ENCODE measurements around the gene SLC22A2. TPM values are rescaled to one million over a fixed set of nuclear protein-coding genes. Genes with fewer than 3 reads are reported as not detected.

The SLC22A2 gene
- total and polyA plus RNA-seq, 2 of the 13 experiments (the other 11 are each of a cell fraction or from before 2014, with no cell fraction given) = not detected

DNA sequence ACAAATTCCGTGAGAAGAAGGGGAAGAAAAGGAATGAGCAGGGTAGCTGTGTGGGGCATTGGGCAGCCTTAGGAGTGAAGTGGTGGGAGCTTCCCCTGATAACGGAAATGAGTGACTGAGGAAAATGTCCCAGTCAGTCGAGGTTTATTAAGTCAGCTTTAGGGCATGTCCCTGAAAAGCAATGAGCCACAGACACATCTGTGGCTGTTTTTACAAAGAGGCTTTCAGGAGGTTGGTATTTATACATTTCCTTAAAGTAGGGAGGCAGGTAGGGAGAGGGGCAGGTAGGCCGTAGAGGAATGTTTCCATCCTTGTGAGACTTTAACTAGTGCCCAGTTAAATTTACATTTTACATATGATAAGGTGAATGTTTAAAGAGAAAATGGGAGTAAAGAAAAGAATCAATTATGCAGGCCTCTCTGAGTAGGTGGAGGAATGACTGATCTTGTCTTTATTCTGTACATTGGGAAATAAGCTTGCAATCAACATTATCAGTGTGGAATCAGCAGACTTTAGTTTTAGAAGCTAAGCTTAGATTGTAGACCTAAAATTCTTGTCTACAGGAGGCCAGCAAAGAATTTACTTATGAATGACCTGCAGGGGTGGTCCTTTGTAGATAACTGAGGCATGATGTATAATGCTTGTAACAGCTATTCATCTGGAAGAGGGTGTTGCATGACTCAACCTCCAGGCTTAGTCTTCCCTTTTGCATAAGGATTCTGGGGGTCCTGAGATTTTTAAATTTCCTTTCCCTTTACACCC lies 18.5 kb downstream of the SLC22A2 start:
- DNase-seq (ENCODE audit: low spot score) (no peak), ATAC-seq (no peak)
- CTCF ChIA-PET (ENCODE audit: low intra/inter-chr PET ratio, low total read pairs) = no interaction called here

More for the DNA sequence above, 18.5 kb downstream of the SLC22A2 start:
- POLR2A ChIA-PET = no interaction called here
- BruUV-seq (replicated peaks) = no TSS peak
- Histone ChIP-seq H3K27ac (ENCODE audit: extremely low read length, insufficient read depth, low read length) (no peak overlapping the region), H3K4me1 (ENCODE audit: insufficient read depth, low read length) (no peaks in the 10 kb centered on the region), H2AFZ (ENCODE audit: low read length) (no peak overlapping the region), H3K79me2 (ENCODE audit: insufficient read depth, low read length) (no peaks in the 10 kb centered on the region), H3K9ac (ENCODE audit: insufficient read depth, low read depth, low read length) (no peak overlapping the region), H3K36me3 (replicated peaks in 1 of 2; ENCODE audit: control insufficient read depth in 1 of 2, insufficient read depth in 2 of 2, low read length in 2 of 2) (no peaks in the 10 kb centered on the region), H3K9me3 (ENCODE audit: low read length) (peaks cover 8% of the 10 kb centered on the region), H3K27me3 (ENCODE audit: control insufficient read depth in 1 of 2, insufficient read depth in 2 of 2, low read length in 2 of 2) (no peaks in the 10 kb centered on the region), H4K20me1 (ENCODE audit: insufficient read depth, low read length) (no peaks in the 10 kb centered on the region), H3K4me2 (ENCODE audit: low read depth, low read length) (no peak overlapping the region), H3K4me3 (replicated peaks in 1 of 3; ENCODE audit: insufficient read depth in 1 of 3, low read depth in 2 of 3, low read length in 3 of 3) (no peak overlapping the region)
- intact Hi-C loops (cut with micrococcal nuclease; ENCODE audit: unreplicated experiment) (no loop called here), in situ Hi-C loops (cut with HindIII; ENCODE audit: extremely low pct_ligation_motif_present, low pct_unique_long_range_greater_than_20kb) (no loop called here)
- TF ChIP-seq KLF13 (CRISPR knock-in tag; IDR thresholded peaks at IDR 0.05) = no peak
- TF ChIP-seq, protein P1, sequence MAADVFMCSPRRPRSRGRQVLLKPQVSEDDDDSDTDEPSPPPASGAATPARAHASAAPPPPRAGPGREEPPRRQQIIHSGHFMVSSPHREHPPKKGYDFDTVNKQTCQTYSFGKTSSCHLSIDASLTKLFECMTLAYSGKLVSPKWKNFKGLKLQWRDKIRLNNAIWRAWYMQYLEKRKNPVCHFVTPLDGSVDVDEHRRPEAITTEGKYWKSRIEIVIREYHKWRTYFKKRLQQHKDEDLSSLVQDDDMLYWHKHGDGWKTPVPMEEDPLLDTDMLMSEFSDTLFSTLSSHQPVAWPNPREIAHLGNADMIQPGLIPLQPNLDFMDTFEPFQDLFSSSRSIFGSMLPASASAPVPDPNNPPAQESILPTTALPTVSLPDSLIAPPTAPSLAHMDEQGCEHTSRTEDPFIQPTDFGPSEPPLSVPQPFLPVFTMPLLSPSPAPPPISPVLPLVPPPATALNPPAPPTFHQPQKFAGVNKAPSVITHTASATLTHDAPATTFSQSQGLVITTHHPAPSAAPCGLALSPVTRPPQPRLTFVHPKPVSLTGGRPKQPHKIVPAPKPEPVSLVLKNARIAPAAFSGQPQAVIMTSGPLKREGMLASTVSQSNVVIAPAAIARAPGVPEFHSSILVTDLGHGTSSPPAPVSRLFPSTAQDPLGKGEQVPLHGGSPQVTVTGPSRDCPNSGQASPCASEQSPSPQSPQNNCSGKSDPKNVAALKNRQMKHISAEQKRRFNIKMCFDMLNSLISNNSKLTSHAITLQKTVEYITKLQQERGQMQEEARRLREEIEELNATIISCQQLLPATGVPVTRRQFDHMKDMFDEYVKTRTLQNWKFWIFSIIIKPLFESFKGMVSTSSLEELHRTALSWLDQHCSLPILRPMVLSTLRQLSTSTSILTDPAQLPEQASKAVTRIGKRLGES (CRISPR knock-in tag; IDR thresholded peaks at IDR 0.05; ENCODE audit: borderline replicate concordance) = no peak
- FAIRE-seq = no peak
- WGBS (ENCODE audit: low lambda C conversion rate) = 20% methylated on average over 4 of the region's 4 CpGs

Data from HepG2 (cell line).